ENCODE data around the gene DUSP9.

GRCh38 chrX:153686711-153687110 is 39.7 kb downstream of the DUSP9 start:
- TF ChIP-seq CTCF (IDR thresholded peaks at IDR 0.05; ENCODE audit: low read depth, low read length, poor library complexity, severe bottlenecking) (no peak), EZH2phosphoT487 (IDR thresholded peaks at IDR 0.05; ENCODE audit: borderline replicate concordance, low read length) (no peak)

All from DOHH2 (cell line).